Testis (tissue), 3 donors: ENCODE measurements around the gene S100A1. TPM values are rescaled to one million over a fixed set of nuclear protein-coding genes. Genes with fewer than 3 reads are reported as not detected.

Source experiments
- DNase-seq: peaks from one replicate; pipeline ENCODE4 v3.0.0-alpha.2; 2019
- H3K27ac ChIP-seq, 2 donors: fragments of 200-600 bp; sonication (generic); one replicate each; pipeline ENCODE4 v1.5.1; 2019
- H3K27me3 ChIP-seq: fragments of 200-600 bp; sonication (generic); one replicate; pipeline ENCODE4 v1.5.1; 2019
- H3K36me3 ChIP-seq: fragments of 200-600 bp; sonication (generic); one replicate; pipeline ENCODE4 v1.5.1; 2017; ENCODE audit warnings: low read depth; ENCODE audit errors: missing control alignments
- H3K4me1 ChIP-seq: fragments of 200-600 bp; sonication (generic); one replicate; pipeline ENCODE4 v1.5.1; 2019
- H3K4me3 ChIP-seq, 2 donors: fragments of 200-600 bp; sonication (generic); one replicate each; pipeline ENCODE4 v1.5.1; 2017 to 2019
- H3K9me3 ChIP-seq: fragments of 200-600 bp; sonication (generic); one replicate; pipeline ENCODE4 v1.5.1; 2017
- POLR2A ChIP-seq: fragments of 450-650 bp; IDR thresholded peaks from one replicate; pipeline ENCODE4 v1.6.1; 2017; ENCODE audit warnings: antibody characterized with exemption, mild to moderate bottlenecking, moderate library complexity
- WGBS, 2 donors: methylation state at CpG; one replicate each; pipeline ENCODE4 v1.1.5; 2018; 5-methylcytosine and 5-hydroxymethylcytosine counted together
- intact Hi-C: fragments of 100-400 bp; cut with DNase I; formaldehyde crosslinking; loops from one replicate; pipeline ENCODE4 v1.15.1; 2023; ENCODE audit warnings: low total_unique reads
- polyA plus RNA-seq: library from polyadenylated mRNA; stranded (reverse); fragments of 350-450 nt; fragmentation: Illumina TruSeq; extraction: RNeasy Lipid Tissue Mini Kit (QIAGEN cat#74804); gene quantifications from one replicate; pipeline ENCODE4 v1.2.3, GENCODE V29; 2014; ENCODE audit warnings: low read depth, low replicate concordance; ENCODE audit not compliant: insufficient read depth
- total RNA-seq, 2 donors: library from RNA; depleted of rRNA; stranded (reverse); fragments of >200 nt; gene quantifications; one replicate each; pipeline ENCODE4 v1.2.3, GENCODE V29; 2016
- TF ChIP-seq, protein P1 (sequence below), 3 experiments: fragments of 450-650 bp in 2 of 3; fragments of 200-600 bp in 1 of 3; sonication (generic) in 1 of 3; IDR thresholded peaks; one replicate each; pipeline ENCODE4 v1.5.1; 2016 to 2019; ENCODE audit warnings: antibody characterized with exemption in 3 of 3, mild to moderate bottlenecking in 2 of 3, moderate library complexity in 1 of 3

S100A1 gene
- total and polyA plus RNA-seq, 3 donors from 2014 or later: 8.2 to 29.8 (median 24.0) TPM

DNA sequence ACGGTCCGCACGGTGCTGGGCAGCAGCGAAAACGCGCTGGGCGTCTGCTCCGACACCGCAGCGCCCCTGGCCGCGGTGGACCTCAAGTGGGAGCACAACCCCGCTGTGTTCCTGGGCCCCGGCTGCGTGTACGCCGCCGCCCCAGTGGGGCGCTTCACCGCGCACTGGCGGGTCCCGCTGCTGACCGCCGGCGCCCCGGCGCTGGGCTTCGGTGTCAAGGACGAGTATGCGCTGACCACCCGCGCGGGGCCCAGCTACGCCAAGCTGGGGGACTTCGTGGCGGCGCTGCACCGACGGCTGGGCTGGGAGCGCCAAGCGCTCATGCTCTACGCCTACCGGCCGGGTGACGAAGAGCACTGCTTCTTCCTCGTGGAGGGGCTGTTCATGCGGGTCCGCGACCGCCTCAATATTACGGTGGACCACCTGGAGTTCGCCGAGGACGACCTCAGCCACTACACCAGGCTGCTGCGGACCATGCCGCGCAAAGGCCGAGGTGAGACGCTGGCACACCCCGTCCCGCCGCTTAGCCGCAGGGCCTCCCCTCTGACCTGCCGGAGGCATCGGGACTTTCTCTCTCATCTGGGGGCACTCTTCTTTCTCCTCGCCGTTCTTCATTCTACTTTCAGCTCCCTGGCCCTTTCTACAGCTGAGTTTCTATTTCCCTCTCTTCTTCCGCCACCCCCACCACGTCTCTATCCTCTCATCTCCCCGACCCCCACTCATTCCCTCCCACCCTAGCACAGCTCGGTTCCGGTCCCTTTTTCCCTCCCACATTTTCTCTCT, 51.3 kb downstream of the S100A1 start:
- Histone ChIP-seq H3K36me3 (no peaks in the 10 kb centered on the region), H3K4me1 (peaks cover 15% of the 10 kb centered on the region), H3K9me3 (no peaks in the 10 kb centered on the region), H3K27ac (peak overlapping the region in 1 of 2 donors; percentile 59), H3K27me3 (no peaks in the 10 kb centered on the region), H3K4me3 (peak overlapping the region; percentile 38 to 49)
- DNase-seq: no peak
- TF ChIP-seq POLR2A: no peak
- TF ChIP-seq, protein P1, sequence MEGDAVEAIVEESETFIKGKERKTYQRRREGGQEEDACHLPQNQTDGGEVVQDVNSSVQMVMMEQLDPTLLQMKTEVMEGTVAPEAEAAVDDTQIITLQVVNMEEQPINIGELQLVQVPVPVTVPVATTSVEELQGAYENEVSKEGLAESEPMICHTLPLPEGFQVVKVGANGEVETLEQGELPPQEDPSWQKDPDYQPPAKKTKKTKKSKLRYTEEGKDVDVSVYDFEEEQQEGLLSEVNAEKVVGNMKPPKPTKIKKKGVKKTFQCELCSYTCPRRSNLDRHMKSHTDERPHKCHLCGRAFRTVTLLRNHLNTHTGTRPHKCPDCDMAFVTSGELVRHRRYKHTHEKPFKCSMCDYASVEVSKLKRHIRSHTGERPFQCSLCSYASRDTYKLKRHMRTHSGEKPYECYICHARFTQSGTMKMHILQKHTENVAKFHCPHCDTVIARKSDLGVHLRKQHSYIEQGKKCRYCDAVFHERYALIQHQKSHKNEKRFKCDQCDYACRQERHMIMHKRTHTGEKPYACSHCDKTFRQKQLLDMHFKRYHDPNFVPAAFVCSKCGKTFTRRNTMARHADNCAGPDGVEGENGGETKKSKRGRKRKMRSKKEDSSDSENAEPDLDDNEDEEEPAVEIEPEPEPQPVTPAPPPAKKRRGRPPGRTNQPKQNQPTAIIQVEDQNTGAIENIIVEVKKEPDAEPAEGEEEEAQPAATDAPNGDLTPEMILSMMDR (IDR thresholded peaks at IDR 0.05): peak in 1 of 3 experiments; percentile 16
- intact Hi-C loops: loop anchor here (5.0 kb wide), 2 partner anchors 68 to 93 kb away; no protein-coding TSS in a partner anchor
- 3 to 7% methylated on average over 12 to 44 of the region's 73 CpGs for WGBS, 2 donors

DNA sequence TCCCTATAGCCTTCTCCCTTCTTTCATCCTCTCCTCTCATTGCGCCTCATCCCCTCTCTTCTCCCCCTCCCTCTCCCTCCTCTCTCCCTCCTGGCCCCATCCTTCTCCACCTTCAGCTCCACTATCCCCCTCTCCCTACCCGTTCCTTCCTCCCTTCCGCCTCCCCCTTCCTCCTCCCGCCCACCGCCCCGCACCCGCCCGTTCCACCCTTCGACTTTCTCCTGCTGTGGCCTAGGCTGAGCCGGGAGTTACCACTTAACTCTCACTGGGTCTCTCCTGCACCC, 51.8 kb downstream of the S100A1 start:
- DNase-seq: no peak
- Histone ChIP-seq H3K4me3 (peak overlapping the region; percentile 38 to 49), H3K9me3 (no peaks in the 10 kb centered on the region), H3K36me3 (no peaks in the 10 kb centered on the region), H3K27me3 (no peaks in the 10 kb centered on the region), H3K4me1 (peaks cover 15% of the 10 kb centered on the region), H3K27ac (no peak overlapping the region)
- WGBS, 2 donors: 27 to 28% methylated on average over 10 of the region's 10 CpGs
- intact Hi-C loops: loop anchor here (5.0 kb wide), 1 partner anchor 67 kb away; no protein-coding TSS in a partner anchor
- no peak for TF ChIP-seq POLR2A
- TF ChIP-seq, protein P1 (IDR thresholded peaks at IDR 0.05): no peak

Other genes starting within 250 kb of the S100A1 start
- gene S100A8, start 237.4 kb upstream of the S100A1 start, total RNA-seq: 1 to 10 TPM; 1.3 to 3.0 TPM
- gene S100A8, start 237.4 kb upstream of the S100A1 start, polyA plus RNA-seq: 20.3 TPM
- not detected for gene S100A7A, start 211.9 kb upstream of the S100A1 start, total RNA-seq
- not detected for gene S100A7A, start 211.9 kb upstream of the S100A1 start, polyA plus RNA-seq
- not detected for gene S100A7, start 167.8 kb upstream of the S100A1 start, total RNA-seq
- gene S100A7, start 167.8 kb upstream of the S100A1 start, polyA plus RNA-seq: not detected
- 10 to 100 TPM; 30.9 to 57.4 TPM for gene S100A6, start 92.4 kb upstream of the S100A1 start, total RNA-seq
- gene S100A6, start 92.4 kb upstream of the S100A1 start, polyA plus RNA-seq: 372 TPM
- gene S100A5, start 87.5 kb upstream of the S100A1 start, total RNA-seq: 1 to 10 TPM in 1 of 2 donors, not detected in 1; 1.3 TPM
- not detected for gene S100A5, start 87.5 kb upstream of the S100A1 start, polyA plus RNA-seq
- gene S100A4, start 82.6 kb upstream of the S100A1 start, total RNA-seq: 10 to 100 TPM; 15.8 to 23.8 TPM
- 146 TPM for gene S100A4, start 82.6 kb upstream of the S100A1 start, polyA plus RNA-seq
- not detected for gene S100A3, start 79.2 kb upstream of the S100A1 start, total RNA-seq
- 0.67 TPM for gene S100A3, start 79.2 kb upstream of the S100A1 start, polyA plus RNA-seq
- 1 to 10 TPM; 1.9 to 9.6 TPM for gene S100A2, start 62.6 kb upstream of the S100A1 start, total RNA-seq
- gene S100A2, start 62.6 kb upstream of the S100A1 start, polyA plus RNA-seq: 1.9 TPM
- gene S100A16, start 15.3 kb upstream of the S100A1 start, total RNA-seq: 100 to 1,000 TPM; 158 to 171 TPM
- gene S100A16, start 15.3 kb upstream of the S100A1 start, polyA plus RNA-seq: 126 TPM
- not detected for gene S100A14, start 12.1 kb upstream of the S100A1 start, total RNA-seq
- gene S100A14, start 12.1 kb upstream of the S100A1 start, polyA plus RNA-seq: 1.6 TPM
- 10 to 100 TPM; 54.2 to 78.2 TPM for gene S100A13, start 929 bp upstream of the S100A1 start, total RNA-seq
- 90.9 TPM for gene S100A13, start 929 bp upstream of the S100A1 start, polyA plus RNA-seq
- gene CHTOP, start 5.6 kb downstream of the S100A1 start, total RNA-seq: 10 to 100 TPM; 86.1 to 87.8 TPM
- gene CHTOP, start 5.6 kb downstream of the S100A1 start, polyA plus RNA-seq: 101 TPM
- 10 to 100 TPM; 57.4 to 61.7 TPM for gene SNAPIN, start 30.3 kb downstream of the S100A1 start, total RNA-seq
- gene SNAPIN, start 30.3 kb downstream of the S100A1 start, polyA plus RNA-seq: 48.9 TPM
- gene ILF2, start 42.6 kb downstream of the S100A1 start, total RNA-seq: 100 to 1,000 TPM; 150 to 153 TPM
- 295 TPM for gene ILF2, start 42.6 kb downstream of the S100A1 start, polyA plus RNA-seq
- gene NPR1, start 50.3 kb downstream of the S100A1 start, total RNA-seq: 1 to 10 TPM; 2.5 to 4.3 TPM
- 10.7 TPM for gene NPR1, start 50.3 kb downstream of the S100A1 start, polyA plus RNA-seq
- 100 to 1,000 TPM; 113 to 121 TPM for gene INTS3, start 99.6 kb downstream of the S100A1 start, total RNA-seq
- 66.1 TPM for gene INTS3, start 99.6 kb downstream of the S100A1 start, polyA plus RNA-seq
- 10 to 100 TPM; 38.5 to 54.9 TPM for gene SLC27A3, start 147.0 kb downstream of the S100A1 start, total RNA-seq
- gene SLC27A3, start 147.0 kb downstream of the S100A1 start, polyA plus RNA-seq: 83.3 TPM